Vagina (tissue), 2 donors: ENCODE measurements around the gene TNIK.

Experiments used
- CTCF ChIP-seq, 3 experiments: fragments of 450-650 bp in 2 of 3; fragments of 200-600 bp in 1 of 3; sonication (generic) in 1 of 3; IDR thresholded peaks; one replicate each; pipeline ENCODE4 v1.5.1; 2017 to 2019; ENCODE audit warnings: antibody characterized with exemption in 3 of 3, mild to moderate bottlenecking in 2 of 3, moderate library complexity in 2 of 3
- POLR2A ChIP-seq, 2 donors: fragments of 450-650 bp; IDR thresholded peaks; one replicate each; pipeline ENCODE4 v1.6.1; 2017; ENCODE audit warnings: antibody characterized with exemption in 2 of 2, mild to moderate bottlenecking in 2 of 2, moderate library complexity in 2 of 2
- POLR2AphosphoS5 ChIP-seq, 2 donors: sonication (generic); formaldehyde crosslinking; IDR thresholded peaks; one replicate each; pipeline ENCODE4 v1.9.0; 2017; ENCODE audit warnings: antibody characterized with exemption in 2 of 2, mild to moderate bottlenecking in 2 of 2, low read depth in 1 of 2; ENCODE audit not compliant: insufficient read depth in 1 of 2

GRCh38 chr3:171353423-171353822, 106.8 kb downstream of the TNIK start:
- TF ChIP-seq CTCF (IDR thresholded peaks at IDR 0.05), result no peak
- no peak for TF ChIP-seq POLR2A (IDR thresholded peaks at IDR 0.05)
- TF ChIP-seq POLR2AphosphoS5 (IDR thresholded peaks at IDR 0.05; ENCODE audit: insufficient read depth in 1 of 2, low read depth in 1 of 2), result no peak
